GM19240 (cell line): ENCODE results near the gene FAM168A.
"Not testable (repeated sequence)": the region's sequence is repeated elsewhere in the genome, so short reads cannot be mapped to it uniquely, and the experiment has no call there.

ENCODE experiments used
- DNase-seq: peaks from one replicate; pipeline ENCODE4 v3.0.0; 2011; ENCODE audit warnings: low spot score; ENCODE audit not compliant: insufficient read length

FAM168A gene

DNA sequence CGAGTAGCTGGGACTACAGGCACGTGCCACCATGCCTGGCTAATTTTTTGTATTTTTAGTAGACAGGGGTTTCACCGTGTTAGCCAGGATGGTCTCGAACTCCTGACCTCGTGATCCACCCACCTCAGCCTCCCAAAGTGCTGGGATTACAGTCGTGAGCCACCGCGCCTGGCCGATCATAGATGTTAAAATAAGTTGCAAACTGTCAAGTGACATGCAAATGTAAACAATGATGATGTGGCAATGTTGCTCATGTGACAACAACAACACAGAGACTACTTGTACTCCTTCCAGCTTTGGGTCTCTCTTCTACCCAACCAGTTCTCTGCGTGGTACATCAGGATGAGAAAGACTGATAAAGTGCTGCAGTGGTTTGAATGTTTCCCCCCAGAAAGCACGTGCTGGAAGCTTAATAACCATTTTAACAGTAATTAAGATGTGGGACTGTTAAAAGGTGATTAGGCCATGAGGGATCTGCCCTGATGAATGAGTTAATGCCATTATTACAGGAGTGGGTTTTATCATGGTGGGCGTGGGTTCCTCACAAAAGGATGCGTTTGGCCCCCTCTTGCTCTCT is 127.8 kb downstream of the FAM168A start:
- DNase-seq = not testable (repeated sequence)

DNA sequence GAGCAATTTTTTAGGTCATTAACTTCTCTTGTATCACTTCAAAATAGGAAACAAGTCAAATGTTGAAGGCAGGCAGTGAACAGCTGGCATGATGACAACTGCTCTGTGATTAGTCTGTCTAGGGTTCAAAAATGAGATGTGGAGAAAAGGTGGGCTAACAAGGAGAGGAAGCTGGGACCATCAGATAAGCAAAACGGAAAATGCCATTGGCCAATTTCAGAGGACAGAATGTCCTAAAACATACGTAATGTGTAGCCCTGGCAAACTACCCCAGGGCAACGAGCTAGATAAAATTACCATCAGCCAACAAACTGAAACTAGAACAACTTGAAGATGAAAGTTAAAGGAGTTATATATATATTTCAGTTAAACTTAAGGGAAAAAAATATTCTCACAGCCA is 128.5 kb downstream of the FAM168A start:
- DNase-seq = no peak

DNA sequence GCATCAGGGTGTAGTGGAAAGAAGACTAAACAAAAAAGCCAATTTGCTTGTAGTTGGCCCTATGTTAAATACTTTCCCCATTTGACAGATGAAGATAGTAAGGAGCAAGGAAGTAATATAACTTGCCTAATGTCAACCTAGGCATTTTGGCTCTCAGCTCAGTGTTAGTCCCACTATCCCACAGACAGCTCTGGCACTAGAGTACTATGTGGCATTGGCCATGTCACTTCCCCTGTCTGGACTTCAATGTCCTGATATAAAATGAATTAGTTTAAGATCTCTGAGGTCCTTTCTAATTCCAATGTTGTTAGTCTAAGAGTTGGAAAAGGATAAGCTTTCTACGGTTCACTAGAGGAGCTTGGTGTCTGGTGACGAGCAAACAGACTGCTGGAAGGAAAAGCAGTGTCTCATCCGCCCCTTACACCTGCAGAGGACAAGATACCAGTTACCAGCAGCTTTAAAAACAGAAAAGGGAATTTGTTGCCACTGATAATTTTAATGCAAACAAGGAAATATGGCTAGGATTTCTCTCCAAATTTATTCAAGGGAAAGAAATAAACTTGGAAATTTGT is 129.2 kb downstream of the FAM168A start:
- DNase-seq = no peak

GRCh38 chr11:73467505-73467904 is 130.4 kb downstream of the FAM168A start:
- DNase-seq = no peak

DNA sequence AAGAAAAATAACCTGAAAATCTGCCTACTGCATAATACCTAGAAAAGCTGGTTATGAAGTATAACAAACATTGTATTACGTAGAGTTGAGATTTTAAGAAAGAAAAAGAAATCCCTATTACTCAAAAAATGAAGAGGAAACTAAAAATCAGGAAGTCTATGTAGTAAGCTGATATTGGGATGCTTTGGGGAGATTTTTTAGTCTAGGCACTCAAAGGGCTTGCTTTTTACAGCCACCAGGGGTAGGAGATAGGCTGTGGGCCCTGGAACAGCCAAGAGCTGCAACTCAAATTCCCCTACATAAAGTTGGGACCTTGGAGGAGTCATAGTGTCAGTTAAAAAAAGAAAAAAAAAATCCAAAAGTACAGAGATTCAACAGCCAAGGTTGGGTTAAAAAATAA is 131.3 kb downstream of the FAM168A start:
- DNase-seq = no peak

DNA sequence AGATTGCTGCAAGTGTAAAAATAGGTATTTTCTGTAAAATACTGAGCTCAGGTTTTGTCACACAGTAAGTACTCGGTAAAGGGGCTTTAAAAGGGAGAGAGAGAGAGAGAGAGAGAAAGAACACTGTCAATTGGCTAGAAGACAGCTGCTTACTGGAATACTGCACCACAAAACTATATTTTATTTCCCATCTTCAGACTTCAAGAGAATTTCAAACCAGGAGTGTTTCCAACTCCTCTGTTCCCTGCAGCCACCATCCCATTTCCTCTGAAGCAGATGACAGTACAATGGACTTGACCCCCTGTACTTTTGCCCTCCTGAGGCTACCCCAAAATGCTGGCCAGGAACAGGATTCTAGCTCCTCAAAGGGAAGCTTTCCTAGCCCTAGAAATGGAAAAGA is 132.0 kb downstream of the FAM168A start:
- DNase-seq = no peak

- no peak for DNase-seq
Observed at GRCh38 chr11:73465023-73465675, 132.8 kb downstream of the FAM168A start.

DNA sequence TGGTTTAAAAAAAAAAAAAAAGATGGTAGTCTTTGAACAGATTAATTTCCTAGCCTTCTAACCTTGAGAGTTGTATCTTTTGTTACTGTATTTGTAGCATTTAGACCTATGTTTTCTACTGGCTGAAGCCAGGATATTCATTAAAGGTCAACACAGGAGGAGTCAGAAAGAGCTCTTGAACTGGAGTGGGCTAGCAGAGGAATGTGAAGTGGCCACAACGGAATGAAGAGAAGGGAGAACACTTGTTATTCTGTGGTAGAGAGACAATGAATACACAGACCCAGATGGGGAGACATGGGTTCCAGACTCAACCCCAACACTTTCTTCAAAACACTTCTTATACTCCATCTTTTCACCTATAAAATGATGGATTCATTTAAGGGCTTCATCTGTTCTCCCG is 133.6 kb downstream of the FAM168A start:
- no peak for DNase-seq

- DNase-seq = no peak
Observed at GRCh38 chr11:73463359-73463758, 134.6 kb downstream of the FAM168A start.

- no peak for DNase-seq
Observed at GRCh38 chr11:73461964-73462363, 135.9 kb downstream of the FAM168A start.

DNA sequence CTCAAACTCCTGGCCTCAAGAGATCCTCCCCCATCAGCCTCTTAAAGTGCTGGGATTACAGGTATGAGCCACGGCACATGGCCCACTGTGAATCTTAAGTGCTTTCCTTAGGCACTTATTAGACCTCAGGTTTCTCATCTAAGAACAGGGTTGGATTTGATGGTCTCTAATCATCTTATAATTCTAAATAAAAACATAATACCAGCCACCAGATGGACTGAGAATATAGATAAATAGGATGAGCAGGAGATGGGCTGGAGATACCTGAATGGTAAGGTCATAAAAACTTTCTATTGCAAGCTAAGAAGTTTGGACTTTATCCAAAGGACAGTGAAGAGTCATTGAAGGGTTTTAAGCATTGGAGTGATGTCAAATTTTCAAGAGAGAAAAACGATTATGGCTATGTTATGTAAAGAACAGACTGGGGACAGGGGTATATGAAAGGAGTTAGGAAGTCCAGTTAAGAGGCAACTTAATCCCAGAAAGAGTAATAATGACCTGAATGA is 136.5 kb downstream of the FAM168A start:
- no peak for DNase-seq

GRCh38 chr11:73458201-73458600 is 139.7 kb downstream of the FAM168A start:
- no peak for DNase-seq

DNA sequence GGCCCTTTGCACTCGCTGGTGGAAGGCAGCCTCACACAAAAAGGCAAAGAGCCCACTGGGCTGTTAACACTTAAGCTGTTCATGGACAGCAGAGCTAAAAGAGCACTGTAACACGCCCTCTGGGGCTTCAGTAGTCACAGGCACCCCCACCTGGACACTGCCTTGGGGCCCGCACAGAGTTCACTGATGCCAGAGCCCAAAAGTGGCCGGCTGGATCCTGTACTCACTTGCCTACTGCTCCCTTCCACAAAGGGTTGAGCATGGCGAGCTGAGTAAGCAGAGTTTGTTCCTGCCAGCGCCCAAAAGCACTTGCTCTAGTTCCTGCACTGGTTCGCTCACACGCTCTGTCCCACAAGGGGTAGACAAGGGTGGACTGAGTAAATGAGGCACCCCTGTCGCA is 142.9 kb downstream of the FAM168A start:
- DNase-seq = no peak

DNA sequence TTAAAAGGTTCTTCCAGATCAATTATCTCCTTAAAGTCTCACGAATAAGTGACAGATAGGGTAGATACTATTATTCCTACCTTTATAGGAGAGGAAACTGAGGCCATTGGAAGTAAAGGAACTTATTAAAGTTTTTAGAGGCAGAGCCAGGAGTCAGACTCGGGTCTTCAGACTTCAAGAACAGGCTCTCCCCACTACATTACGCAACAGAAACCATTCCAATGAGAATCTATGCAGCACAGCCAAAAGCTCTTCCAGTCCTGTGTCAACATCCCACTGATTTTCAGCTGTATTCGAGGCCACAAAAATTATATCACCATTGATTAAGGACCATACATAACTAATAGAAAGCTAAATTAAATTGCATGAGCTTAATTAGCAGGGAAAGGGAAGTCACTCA is 144.3 kb downstream of the FAM168A start:
- DNase-seq = no peak

DNA sequence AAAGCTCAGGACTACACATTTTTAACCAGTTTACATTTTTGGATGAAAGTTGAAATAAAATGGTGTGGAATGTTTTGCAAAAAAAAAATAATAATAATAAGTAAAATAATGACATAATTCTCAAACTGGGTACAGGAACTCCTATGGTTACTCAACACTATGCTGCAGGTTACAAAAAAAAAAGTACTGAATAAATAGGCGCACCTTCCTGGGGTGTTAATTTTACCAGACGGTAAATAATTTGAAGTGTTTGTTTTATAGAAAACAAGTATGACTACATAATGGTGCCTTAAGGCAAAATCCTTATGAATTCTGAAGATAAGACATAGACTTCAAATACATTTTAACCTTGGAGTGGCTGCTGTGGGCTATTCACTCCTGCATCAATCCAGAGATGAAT is 145.2 kb downstream of the FAM168A start:
- no peak for DNase-seq

GRCh38 chr11:73451896-73452295 is 146.0 kb downstream of the FAM168A start:
- no peak for DNase-seq

- DNase-seq = no peak
Observed at GRCh38 chr11:73446766-73447165, 151.1 kb downstream of the FAM168A start.

DNA sequence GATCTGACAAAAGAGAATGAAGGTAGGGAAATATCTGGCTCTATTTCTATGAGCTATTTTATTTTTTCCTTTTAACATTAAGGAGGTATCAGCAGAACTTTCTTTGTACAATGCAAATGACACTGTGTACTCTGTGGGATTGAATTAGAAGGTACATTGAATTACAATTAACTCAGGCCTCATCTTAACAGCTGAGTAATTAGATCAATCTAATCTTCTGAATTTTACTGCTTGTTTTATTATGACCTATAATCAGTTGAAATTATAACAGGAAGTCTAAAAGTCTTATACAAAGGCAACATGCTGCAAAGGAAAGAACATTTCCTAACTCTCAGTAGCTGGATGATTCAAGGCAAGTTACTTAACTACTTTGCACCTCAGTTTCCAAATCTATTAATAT is 151.9 kb downstream of the FAM168A start:
- no peak for DNase-seq

DNA sequence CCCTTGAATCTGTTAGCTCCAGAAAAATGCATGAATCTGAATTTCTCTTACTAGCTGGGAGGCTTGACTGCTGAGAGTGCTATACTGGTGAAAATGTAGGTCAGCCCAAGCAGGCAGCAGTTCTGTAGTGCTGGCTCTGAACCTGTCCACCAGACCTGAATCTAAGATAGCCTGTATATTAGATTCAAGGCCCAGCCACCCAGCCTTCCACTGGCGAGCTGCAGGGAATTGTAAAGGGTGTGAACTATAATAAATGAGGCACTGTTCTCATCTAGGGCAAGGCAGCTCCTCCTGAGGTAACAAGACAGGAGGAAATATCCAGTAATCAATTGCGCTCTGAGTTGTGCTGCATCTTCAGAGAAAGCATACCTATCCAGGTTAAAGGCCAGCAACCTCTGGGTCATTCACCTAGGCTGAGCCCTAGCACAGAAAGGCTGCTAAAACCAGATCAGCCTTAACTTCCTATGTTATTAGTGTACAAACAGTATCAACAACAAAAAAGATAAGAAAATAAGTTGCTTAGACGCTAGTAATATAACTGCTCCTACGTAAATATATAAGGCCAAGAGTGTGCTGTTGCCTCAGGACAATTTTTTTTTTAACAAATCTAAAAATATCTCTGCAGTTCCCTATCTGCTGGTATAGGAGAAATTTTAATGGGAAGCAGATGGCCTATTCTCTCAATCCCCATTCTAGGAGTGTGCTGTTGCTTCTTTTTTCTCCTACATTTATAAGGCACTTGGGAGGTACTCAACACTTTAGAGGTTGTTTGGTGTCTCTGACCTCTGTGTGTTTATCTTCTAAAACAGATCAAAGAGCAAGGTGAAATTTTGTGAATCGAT is 158.7 kb downstream of the FAM168A start:
- DNase-seq = no peak

GRCh38 chr11:73436859-73437258 is 161.1 kb downstream of the FAM168A start:
- not testable (repeated sequence) for DNase-seq

- DNase-seq = no peak
Observed at GRCh38 chr11:73431396-73431795, 166.5 kb downstream of the FAM168A start.

GRCh38 chr11:73430326-73430725 is 167.6 kb downstream of the FAM168A start:
- DNase-seq = no peak
